ENCODE data around the gene TUG1. TPM values are rescaled to one million over a fixed set of nuclear protein-coding genes. Genes with fewer than 3 reads are reported as not detected.

Gene TUG1
- total RNA-seq, 2 donors from 2014 or later = 36.4 to 62.1 TPM

DNA sequence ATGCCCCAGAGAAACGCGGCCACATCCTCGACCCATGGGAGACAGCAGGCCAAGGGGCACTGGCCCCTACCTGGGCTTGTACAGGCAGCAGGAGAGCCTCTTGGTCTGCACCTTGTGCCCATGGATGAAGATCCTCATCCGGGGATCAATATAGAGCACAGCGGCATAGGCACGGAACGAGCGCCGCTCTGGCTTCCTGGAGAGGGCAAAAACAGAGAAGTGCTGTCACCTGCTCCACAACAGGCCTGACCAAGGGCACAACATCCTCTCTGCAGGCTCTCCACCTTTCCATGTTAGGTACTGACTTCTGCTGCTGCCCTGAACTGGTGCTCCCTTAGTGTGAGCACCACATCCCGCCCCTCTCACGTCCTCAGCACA is 27.7 kb upstream of the TUG1 start:
- DNase-seq (ENCODE audit: low spot score in 2 of 2) (no peak), ATAC-seq (peak; percentile 17 to 30)
- H3K27ac Mint-ChIP-seq = peak overlapping the region; percentile 74 to 94
- no peaks in the 10 kb centered on the region for H3K9me3 Mint-ChIP-seq
- H3K36me3 Mint-ChIP-seq = peaks cover 18 to 42% of the 10 kb centered on the region in 2 donors

DNA sequence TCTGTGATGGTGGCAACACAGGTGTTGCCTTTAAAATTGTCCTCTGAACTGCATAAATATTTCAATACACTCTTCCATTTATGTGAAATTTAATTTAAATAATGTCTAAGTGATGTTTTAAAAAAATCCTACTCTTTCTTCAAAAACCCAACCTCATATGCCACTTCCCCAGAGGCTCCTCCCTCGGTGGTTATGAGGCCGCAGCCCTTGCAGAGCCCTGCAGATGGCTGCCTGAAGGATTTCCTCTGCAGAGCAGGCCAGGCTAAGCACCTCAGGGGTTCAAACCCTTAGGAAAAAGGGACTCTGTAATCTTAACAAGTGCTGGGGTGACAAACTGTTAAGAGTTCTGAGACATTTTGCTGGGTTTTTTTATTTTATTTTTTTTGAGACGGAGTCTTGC is 25.7 kb upstream of the TUG1 start:
- H3K27ac Mint-ChIP-seq = no peak overlapping the region

DNA sequence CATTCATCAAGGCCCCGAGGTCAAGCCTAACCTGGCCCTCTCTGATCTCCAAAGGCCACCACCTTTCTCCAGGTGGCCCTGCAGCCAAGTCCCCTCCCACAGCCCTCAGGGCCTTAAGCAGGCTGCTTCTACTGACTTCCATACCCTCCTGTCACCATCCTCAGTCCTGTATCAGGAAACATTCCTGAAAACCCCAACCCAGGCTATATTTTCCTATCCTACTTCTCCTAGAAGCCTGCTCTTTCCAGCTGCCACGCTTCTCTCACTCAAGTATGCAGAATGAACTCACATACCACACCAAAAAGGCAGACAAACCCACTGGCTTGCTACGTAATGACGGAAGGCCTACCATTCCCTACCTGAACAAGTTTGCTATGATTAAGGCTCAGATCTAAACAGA is 24.1 kb upstream of the TUG1 start:
- H3K27ac Mint-ChIP-seq = peak overlapping the region; percentile 20 to 58
- H3K36me3 Mint-ChIP-seq = peaks cover 24 to 43% of the 10 kb centered on the region in 2 donors
- DNase-seq (ENCODE audit: low spot score in 2 of 2) (no peak), ATAC-seq (no peak)
- H3K9me3 Mint-ChIP-seq = no peaks in the 10 kb centered on the region

More for the DNA sequence above, 25.7 kb upstream of the TUG1 start:
- H3K36me3 Mint-ChIP-seq = peaks cover 18 to 42% of the 10 kb centered on the region in 2 donors
- no peak for DNase-seq (ENCODE audit: low spot score in 2 of 2)
- no peaks in the 10 kb centered on the region for H3K9me3 Mint-ChIP-seq
- no peak for ATAC-seq

DNA sequence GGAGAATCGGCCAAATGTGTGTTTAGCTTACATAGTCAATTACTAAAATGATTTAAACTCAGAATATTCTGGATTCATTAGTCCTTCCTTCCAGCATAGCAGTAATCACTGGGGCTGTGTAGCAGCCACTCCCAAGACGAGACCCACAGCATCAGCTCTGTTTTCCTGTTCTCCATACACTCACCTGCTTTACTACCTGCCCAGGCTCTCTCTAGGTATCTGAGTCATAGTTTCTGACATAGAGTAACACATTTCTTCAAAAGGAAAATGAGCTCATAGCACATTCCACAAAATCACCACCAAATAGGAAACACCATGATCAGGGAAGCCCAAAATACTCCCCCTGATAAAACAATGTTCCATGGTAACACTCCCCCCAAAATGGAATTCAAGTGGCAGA is 23.4 kb upstream of the TUG1 start:
- Mint-ChIP-seq H3K27ac (peak overlapping the region in 1 of 2 donors; percentile 58), H3K9me3 (no peaks in the 10 kb centered on the region)
- no peak for ATAC-seq

DNA sequence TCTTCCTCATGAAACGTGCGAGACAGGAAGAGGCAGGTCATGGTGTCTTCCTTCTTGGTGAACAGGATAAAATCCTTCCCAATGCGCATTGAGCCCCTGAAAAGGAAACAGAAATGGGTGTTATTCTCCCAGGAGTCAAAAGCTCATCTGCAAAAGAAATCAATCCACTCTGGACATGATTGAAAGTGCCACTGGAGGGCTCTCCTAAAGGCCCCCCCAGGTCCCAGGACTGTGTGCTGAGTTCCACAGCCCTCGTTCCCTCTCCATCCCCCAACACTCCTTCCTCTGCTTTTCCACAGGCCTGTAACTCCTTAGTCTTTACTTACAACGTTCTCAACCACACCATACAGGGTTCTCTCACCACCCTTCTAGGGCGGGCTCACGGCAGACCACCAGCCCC is 22.7 kb upstream of the TUG1 start:
- peaks cover 17 to 46% of the 10 kb centered on the region in 2 donors for H3K36me3 Mint-ChIP-seq
- peak overlapping the region; percentile 11 to 58 for H3K27ac Mint-ChIP-seq
- H3K9me3 Mint-ChIP-seq = no peaks in the 10 kb centered on the region
- no peak for ATAC-seq
- DNase-seq (ENCODE audit: low spot score in 2 of 2) = no peak

More for the DNA sequence above, 23.4 kb upstream of the TUG1 start:
- peaks cover 24 to 48% of the 10 kb centered on the region in 2 donors for H3K36me3 Mint-ChIP-seq
- no peak for DNase-seq (ENCODE audit: low spot score in 2 of 2)

DNA sequence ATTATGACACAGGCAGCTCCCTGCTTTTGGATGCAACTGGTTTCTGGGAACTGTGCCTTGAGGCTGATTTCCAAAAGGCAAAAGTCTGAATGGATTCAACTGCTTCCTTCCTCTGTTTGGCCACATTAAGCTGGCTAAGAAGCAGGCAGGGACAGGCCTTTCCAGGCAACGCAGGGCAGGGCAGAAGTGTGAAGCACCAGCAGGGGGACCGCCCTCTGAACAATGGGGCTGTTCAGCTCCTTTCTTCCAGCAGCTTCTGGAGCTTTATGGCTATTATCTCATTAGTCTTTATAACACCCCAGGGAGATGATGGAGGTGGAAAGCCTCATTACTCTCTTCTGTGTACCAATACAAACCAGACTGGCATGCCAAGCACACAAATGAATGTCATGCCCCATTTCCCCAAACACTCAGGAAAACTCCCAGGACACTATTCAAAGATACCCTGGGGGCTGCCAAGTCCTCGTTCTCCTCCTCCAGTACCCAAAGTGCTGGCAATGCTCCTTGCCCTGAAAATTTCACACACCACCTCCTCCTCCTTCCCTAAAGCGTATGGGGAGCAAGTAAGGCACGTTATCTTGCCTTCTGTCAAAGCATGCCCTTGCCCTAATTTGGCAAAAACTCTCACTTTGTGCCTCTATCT is 21.8 kb upstream of the TUG1 start:
- Mint-ChIP-seq H3K27ac (peak overlapping the region in 1 of 2 donors; percentile 58), H3K36me3 (peaks cover 17 to 37% of the 10 kb centered on the region in 2 donors), H3K9me3 (no peaks in the 10 kb centered on the region)
- ATAC-seq = no peak
- DNase-seq (ENCODE audit: low spot score in 2 of 2) = no peak

DNA sequence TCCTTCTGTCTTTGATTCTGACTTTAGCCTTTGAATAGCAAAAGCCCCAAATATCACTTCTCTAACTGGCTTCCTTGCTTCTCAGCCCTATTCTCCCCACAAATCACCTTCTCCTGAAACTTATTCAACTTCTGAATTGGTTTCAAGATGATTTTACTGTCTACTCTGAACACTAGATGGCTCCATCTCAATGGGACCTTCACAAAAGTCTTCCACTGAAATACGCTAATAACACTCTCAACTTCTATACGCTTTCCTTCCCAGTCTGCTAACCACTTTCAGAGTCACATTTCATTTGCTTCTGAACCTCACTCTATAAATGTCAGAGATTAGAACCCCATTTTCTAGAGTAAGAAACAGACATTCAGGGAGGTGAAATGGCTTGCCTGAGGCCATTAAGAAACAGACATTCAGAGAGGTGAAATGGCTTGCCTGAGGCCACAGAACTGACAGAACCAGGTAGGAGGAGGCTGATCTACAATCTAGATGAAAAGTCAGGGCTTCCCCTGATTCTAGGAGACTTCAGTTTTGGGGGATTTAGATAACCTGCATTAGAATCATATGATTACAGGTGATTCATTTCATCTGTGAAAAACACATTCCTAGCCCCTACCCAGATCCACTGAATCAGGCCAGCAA is 21.1 kb upstream of the TUG1 start:
- DNase-seq (ENCODE audit: low spot score in 2 of 2) (no peak), ATAC-seq (peak; percentile 54 to 70)
- H3K9me3 Mint-ChIP-seq = no peaks in the 10 kb centered on the region
- H3K36me3 Mint-ChIP-seq = peaks cover 20 to 40% of the 10 kb centered on the region in 2 donors
- H3K27ac Mint-ChIP-seq = no peak overlapping the region

DNA sequence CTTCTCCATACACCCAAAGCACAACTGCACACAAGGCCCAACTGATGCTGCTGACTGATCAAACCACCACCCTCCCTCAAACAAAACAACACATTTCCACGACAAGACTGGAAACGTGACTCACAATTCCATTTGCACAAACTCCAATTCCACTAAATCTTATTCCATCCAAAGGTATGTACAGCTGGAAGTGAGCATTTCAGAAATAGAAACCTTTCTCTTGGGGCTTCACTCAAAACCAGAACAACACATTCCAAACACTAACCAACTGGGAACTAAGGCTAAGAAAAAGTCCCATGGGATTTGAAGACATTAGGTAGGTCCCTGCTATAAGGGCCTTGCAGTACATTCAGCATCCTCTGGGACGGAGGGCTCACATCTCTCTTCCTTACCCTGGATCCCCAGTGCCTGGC is 20.1 kb upstream of the TUG1 start:
- ATAC-seq (no peak), DNase-seq (ENCODE audit: low spot score in 2 of 2) (no peak)
- Mint-ChIP-seq H3K9me3 (no peaks in the 10 kb centered on the region), H3K36me3 (peaks cover 23 to 47% of the 10 kb centered on the region in 2 donors), H3K27ac (no peak overlapping the region)

DNA sequence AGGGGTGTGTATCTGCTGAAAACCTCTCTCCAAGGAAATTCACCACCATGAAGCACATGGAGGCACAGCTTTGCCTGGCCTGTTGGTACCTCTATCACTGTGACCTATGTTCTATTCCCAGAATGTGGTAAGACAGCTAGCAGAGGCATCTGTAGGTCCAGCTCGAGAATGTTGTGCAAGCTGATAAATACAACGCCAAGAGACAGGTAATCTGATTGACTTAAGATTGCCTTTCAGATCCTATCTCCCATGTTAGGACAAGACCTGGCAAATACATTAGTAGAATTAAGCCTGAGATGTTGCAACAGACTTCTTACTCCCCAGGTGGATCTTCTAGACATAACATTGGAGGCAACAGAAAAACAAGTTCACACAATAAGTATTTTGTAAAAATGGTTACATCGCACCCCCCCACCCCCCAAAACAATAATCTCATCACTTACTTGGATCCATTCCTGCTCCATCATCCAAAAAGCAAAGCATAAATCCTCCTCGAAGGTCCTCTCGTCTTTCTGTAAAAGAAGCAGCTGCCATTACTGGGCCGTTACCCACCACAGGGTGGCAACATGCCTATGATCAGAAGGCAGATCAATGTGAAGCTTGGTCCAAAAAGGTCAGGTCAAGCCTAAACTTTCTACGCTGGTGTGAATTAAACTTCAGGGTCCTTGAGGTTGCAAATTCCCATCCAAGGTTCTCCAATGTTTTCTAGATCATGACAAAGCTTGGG is 19.0 kb upstream of the TUG1 start:
- Mint-ChIP-seq H3K36me3 (peaks cover 15 to 38% of the 10 kb centered on the region in 2 donors), H3K9me3 (no peaks in the 10 kb centered on the region), H3K27ac (no peak overlapping the region)
- ATAC-seq (no peak), DNase-seq (ENCODE audit: low spot score in 2 of 2) (no peak)

DNA sequence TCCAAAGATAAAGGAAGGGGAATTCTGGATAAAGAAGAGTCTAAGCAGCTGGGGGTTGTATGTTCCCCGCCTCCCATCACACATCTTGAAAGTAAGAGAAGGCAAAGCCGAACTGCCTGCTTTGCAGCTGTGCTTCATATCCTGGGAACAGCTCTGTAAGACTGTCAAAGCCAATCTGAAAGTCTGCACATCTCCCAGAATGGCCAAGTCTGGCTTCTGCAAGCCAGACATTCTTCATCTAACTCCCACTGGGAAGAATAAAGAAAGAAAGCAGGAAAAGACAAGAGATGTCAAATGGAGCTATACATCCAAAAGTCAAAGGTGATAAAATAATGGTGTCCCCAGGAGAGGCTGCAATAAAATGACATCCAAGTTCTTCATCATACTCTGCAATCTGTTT is 15.9 kb upstream of the TUG1 start:
- ATAC-seq (no peak), DNase-seq (ENCODE audit: low spot score in 2 of 2) (no peak)
- Mint-ChIP-seq H3K36me3 (peaks cover 18 to 52% of the 10 kb centered on the region in 2 donors), H3K9me3 (no peaks in the 10 kb centered on the region), H3K27ac (no peak overlapping the region)

DNA sequence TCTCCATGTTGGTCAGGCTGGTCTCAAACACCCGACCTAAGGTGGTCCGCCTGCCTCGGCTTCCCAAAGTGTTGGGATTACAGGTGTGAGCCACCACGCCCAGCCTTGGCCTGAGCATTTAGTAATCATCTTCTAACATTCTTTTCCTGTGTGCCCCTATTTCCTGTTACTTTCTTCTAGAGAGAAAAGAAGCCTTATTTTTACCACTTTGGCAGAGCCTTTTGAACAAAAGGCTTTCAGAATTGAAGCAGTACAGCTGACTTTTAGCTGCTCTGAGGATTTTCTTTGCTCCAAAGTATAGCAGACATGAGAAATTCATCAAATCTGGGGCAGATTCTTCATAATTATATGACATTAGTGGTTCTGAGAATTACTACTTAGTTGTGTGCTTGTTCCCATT is 13.9 kb upstream of the TUG1 start:
- Mint-ChIP-seq H3K27ac (peak overlapping the region in 1 of 2 donors; percentile 59), H3K36me3 (peaks cover 12 to 41% of the 10 kb centered on the region in 2 donors)

DNA sequence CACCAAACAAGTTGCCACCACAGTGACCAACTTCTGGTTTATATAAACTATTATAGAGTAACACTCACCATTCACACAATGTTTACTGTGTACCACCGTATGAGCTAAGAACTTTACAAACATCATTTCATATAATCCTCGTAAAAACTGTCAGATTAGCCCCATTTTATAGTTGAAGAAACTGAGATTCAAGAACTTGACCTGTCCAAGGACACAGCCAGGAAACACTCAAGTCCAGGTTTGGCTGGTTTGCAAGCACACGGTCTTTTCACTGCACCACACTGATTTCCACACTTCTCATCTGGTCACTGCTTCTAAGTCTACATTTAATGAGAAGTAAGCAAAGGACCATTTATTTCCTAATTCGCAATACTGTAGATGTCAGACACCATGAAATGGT is 4.2 kb upstream of the TUG1 start:
- H3K9me3 Mint-ChIP-seq = peaks cover 12 to 13% of the 10 kb centered on the region in 2 donors
- peaks cover 29 to 65% of the 10 kb centered on the region in 2 donors for H3K36me3 Mint-ChIP-seq
- no peak for ATAC-seq

More for the DNA sequence above, 13.9 kb upstream of the TUG1 start:
- DNase-seq (ENCODE audit: low spot score in 2 of 2) = no peak
- no peak for ATAC-seq
- no peaks in the 10 kb centered on the region for H3K9me3 Mint-ChIP-seq

DNA sequence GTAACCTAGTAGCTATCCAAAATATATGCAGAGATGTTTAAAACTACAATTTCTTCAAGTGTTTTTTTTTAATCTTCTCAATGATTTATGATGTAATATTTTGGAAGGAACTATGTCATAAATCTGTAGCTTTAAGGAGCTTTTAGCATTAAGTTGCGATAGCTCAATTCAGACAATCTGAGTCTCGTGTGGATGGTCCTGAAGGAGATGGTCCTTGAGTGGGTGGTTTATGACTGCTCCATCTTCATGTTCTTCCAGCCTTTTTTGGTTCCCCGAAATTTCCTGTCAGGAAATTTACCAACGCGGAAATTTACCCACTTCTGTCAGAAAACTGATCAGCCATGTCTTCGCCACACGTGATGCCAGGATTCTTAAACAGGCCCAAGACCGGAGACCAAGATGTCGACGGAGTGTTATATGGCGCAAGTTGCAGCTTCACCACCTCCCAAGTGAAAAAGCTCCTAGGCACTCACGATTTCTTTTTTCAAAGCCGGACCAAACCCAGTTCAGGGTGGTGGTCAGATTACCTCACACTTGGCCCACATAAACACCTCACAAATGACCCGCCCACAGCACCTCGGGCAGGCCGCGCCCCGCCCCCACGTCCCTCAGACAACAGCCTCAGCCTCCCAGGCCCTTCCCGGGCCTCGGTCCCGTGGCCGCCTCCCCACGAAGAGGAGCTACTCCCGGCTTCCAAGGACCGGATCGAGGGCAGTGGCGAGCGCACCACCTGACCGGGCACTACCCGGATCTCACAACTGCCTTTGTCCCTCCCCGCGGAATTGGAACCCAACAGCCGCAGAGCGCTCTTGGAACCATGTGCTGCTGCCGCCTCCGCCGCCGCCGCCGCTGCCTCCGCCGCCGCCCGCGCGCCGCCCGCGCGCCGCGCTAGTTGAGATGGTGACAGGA is 796 bp upstream of the TUG1 start, which contains the start of gene MORC2:
TSS of gene MORC2 (minus strand) at position 760 of the 909 bp plus-strand sequence. CDS start 885 bp downstream, outside the sequence.
- Mint-ChIP-seq H3K9me3 (peaks cover 29 to 35% of the 10 kb centered on the region in 2 donors), H3K36me3 (peaks cover 63 to 94% of the 10 kb centered on the region in 2 donors), H3K27ac (peak within 1 kb of the TSS; percentile 86 to 94)
- DNase-seq (ENCODE audit: low spot score in 2 of 2) = no peak
- ATAC-seq = no peak

More for the DNA sequence above, 4.2 kb upstream of the TUG1 start:
- DNase-seq (ENCODE audit: low spot score in 2 of 2) = no peak
- H3K27ac Mint-ChIP-seq = no peak overlapping the region

DNA sequence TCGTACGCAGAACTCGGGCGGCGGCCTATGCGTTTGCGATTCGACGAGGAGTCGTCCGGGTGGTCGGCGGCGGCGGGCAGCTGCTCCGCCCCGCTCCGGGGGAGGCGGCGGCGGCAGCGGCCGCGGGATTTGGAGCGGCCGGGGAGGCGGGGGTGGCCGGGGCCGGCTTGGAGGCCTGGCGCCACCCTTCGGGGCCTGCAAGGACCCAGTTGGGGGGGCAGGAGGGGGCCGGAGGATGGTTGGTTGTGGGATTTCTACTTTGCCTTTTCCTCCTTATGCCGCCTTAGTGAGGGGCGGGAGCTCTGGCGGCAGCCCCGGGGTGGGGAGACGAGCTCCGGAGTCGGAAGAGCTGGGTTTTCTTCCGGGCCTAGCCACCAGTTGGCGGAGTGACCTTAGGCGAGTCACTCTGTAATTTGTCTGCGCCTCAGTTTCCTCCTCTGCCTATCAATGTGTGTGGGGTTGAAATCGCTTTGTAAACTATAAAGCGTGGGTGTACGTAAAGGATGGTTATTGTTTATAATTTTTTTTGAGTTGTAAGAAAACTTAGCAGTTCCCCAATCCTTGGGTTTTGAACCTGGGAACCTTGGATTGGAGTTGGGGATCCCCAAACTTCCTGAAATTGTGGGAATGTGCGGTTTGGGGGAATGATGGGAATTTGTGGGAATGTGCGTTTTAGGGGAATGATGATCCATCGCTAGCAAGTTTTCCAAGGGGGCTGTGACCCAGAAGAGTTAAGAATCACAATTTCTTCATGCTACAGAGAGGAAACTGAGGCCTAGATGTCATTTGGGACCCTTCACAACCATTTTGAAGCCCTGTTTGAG is 679 bp downstream of the TUG1 start:
- Mint-ChIP-seq H3K36me3 (peaks cover 76 to 92% of the 10 kb centered on the region in 2 donors), H3K27ac (peak overlapping the region; percentile 86 to 94), H3K9me3 (peaks cover 28 to 42% of the 10 kb centered on the region in 2 donors)
- DNase-seq (ENCODE audit: low spot score in 2 of 2) (peak; percentile 47 to 61), ATAC-seq (peak; percentile 9 to 23)

DNA sequence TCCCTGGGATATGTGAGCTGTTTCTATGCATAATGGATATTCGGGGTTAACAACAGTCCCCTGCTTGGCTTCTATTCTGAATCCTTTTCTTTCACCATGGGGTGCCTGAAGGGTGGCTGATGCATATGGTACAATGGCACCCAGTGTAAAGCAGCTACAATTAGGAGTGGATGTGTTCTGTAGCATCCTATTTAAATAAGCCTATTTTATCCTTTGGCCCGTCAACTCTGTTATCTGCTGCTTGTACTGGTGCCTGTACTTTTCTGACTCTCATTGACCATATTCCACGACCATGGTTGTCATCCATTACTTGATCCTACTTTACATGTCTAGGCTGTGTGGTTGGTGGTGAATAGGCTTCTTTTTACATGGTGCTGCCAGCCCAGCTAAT is 1.3 kb downstream of the TUG1 start:
- no peak for ATAC-seq
- Mint-ChIP-seq H3K36me3 (peaks cover 82 to 92% of the 10 kb centered on the region in 2 donors), H3K9me3 (peaks cover 25 to 45% of the 10 kb centered on the region in 2 donors), H3K27ac (peak overlapping the region; percentile 86 to 94)
- no peak for DNase-seq (ENCODE audit: low spot score in 2 of 2)
